HG02763 (cell line): Measurements from ENCODE around the gene CDYL.
A peak's percentile ranks its signal among the peaks of the same experiment; 100 is the strongest.

ENCODE experiments used
- ATAC-seq: cut with Tn5 transposase; IDR thresholded peaks from one replicate; pipeline ENCODE4 v1.9.1; 2021; ENCODE audit warnings: mild to moderate bottlenecking, moderate library complexity; ENCODE audit not compliant: unreplicated experiment

CDYL gene

GRCh38 chr6:4802312-4802935 is 26.2 kb downstream of the CDYL start:
- peak; percentile 72 for ATAC-seq

- ATAC-seq = no peak
These were observed 27.1 kb downstream of the CDYL start for GRCh38 chr6:4803343-4803744.

GRCh38 chr6:4804095-4804494 is 27.9 kb downstream of the CDYL start:
- ATAC-seq = no peak

- ATAC-seq = no peak
These were observed 29.5 kb downstream of the CDYL start for GRCh38 chr6:4805553-4806336.

GRCh38 chr6:4806337-4806725 is 30.1 kb downstream of the CDYL start:
- no peak for ATAC-seq

GRCh38 chr6:4806791-4807190 is 30.6 kb downstream of the CDYL start:
- no peak for ATAC-seq

GRCh38 chr6:4808396-4808795 is 32.2 kb downstream of the CDYL start:
- no peak for ATAC-seq

- no peak for ATAC-seq
These were observed 34.1 kb downstream of the CDYL start for GRCh38 chr6:4809999-4810918.

- ATAC-seq = no peak
These were observed 35.9 kb downstream of the CDYL start for GRCh38 chr6:4812068-4812467.

GRCh38 chr6:4813055-4813454 is 36.9 kb downstream of the CDYL start:
- ATAC-seq = no peak

GRCh38 chr6:4814212-4814611 is 38.0 kb downstream of the CDYL start:
- ATAC-seq = no peak

- ATAC-seq = no peak
These were observed 38.8 kb downstream of the CDYL start for GRCh38 chr6:4814987-4815386.

GRCh38 chr6:4815584-4815983 is 39.4 kb downstream of the CDYL start:
- ATAC-seq = no peak

- ATAC-seq = no peak
These were observed 40.7 kb downstream of the CDYL start for GRCh38 chr6:4816904-4817303.

- ATAC-seq = no peak
These were observed 41.3 kb downstream of the CDYL start for GRCh38 chr6:4817551-4817950.

- ATAC-seq = no peak
These were observed 42.2 kb downstream of the CDYL start for GRCh38 chr6:4818272-4818938.

GRCh38 chr6:4819706-4820283 is 43.6 kb downstream of the CDYL start:
- no peak for ATAC-seq

GRCh38 chr6:4820704-4821276 is 44.6 kb downstream of the CDYL start:
- ATAC-seq = no peak

- no peak for ATAC-seq
These were observed 46.3 kb downstream of the CDYL start for GRCh38 chr6:4822476-4822875.

- no peak for ATAC-seq
These were observed 52.0 kb downstream of the CDYL start for GRCh38 chr6:4828187-4828698.
